NCI-H748 (cell line): ENCODE data around the gene API5.

Experiments used
- DNase-seq: peaks from one replicate; lab custom pipeline; 2025; ENCODE audit not compliant: unreplicated experiment; lab: John Stamatoyannopoulos, UW

The API5 gene

GRCh38 chr11:43359422-43359818 is 47.6 kb downstream of the API5 start:
- DNase-seq = peak; percentile 36

GRCh38 chr11:43360361-43361032 is 48.7 kb downstream of the API5 start:
- no peak for DNase-seq

DNA sequence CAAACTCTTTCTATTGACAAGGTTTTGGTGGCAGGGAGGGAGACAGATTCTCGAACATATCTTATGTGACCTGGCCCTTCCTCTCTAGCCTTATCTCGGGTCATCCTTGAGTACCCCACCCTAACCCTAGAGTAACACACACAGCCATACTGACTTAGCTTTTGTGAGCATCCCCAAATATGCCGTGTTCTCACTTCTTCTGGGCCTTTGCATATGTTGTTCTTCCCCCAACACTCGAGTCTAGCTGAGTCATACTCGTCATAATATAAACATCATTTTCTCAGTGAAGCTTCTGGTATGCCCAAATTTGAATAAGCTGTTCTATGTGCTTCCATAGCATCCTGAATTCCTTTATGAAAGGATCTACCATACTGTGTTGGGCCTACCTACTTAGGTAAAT is 54.9 kb downstream of the API5 start:
- no peak for DNase-seq

GRCh38 chr11:43367382-43368178 is 55.8 kb downstream of the API5 start:
- no peak for DNase-seq

- DNase-seq = no peak
These were observed 64.3 kb downstream of the API5 start for GRCh38 chr11:43376065-43376464.

DNA sequence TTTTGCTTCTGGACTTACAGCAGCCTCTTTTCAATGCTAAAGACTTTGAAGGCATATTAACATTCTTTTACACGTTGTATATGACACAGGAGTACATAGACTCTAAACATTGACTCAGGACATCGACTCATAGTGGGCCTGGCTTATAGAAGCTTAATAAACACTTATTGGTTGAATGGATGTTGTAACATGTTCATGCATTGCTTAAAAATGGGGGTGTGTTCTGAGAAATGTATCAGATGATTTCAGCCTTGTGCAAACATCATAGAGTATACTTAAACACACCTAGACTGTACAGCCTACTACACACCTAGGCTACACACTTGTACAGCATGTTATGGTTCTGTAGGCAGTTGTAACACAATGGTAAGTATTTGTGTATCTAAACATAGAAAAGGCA is 64.8 kb downstream of the API5 start:
- DNase-seq = no peak

DNA sequence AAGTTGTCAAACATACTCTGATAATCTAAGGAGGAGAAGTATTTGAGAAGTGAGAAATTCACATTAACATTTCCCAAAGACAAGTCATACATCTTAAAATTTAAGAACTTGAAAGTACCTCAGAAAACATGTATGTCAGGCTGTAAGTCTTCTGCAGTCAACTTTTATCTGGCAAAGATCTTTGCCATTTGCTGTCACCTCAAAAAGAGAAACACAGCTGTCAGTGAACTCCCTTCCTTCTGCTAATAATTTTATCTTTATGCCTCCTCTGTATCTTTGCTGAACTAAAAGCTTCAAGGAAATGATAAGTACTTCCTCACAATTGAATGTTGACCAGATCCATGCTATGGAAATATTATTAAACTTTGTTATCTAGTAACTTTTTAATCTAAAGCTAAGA is 65.6 kb downstream of the API5 start:
- DNase-seq = no peak

DNA sequence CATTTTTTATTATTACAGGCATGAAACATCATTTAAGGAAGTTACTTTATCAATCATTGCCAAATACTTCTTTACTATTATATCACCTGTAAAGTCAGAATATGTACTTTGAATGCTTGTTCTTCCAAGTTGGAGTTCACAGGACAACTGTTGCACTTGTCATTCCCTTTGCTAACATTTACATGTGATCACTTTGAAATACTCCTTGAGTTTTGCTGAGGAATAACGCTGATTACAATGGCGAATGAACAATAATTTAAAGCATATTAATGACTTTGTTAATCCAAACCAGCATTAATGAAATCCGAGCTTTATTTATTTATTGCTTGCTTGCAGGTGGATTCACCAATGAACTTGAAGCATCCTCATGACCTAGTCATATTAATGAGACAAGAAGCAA is 67.1 kb downstream of the API5 start:
- no peak for DNase-seq

GRCh38 chr11:43381802-43382201 is 70.0 kb downstream of the API5 start:
- no peak for DNase-seq

- no peak for DNase-seq
These were observed 70.8 kb downstream of the API5 start for GRCh38 chr11:43382614-43383013.

GRCh38 chr11:43384393-43384792 is 72.6 kb downstream of the API5 start:
- DNase-seq = no peak

DNA sequence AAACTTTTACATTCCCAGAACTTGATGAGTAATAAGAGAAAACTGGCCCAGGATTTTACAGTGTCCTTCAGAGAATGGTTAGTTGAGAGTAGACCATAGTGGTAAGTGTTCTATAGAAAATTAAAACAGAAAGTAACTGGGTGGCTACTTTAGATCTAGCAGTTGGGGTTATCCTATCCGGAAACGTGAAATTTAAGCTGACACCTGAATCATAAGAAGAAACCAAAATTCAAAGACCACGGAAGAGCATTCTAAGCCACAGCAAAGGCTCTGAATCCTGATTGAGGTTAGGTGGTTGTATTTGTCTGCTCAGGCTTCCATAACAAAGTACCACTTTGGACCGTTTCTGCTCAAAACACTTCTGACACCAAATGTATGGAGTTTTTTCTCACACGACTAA is 80.9 kb downstream of the API5 start:
- DNase-seq = no peak

- no peak for DNase-seq
These were observed 82.1 kb downstream of the API5 start for GRCh38 chr11:43393765-43394355.
